ENCODE data around the gene GCSAM.
A peak's percentile ranks its signal among the peaks of the same experiment; 100 is the strongest.

GCSAM gene

DNA sequence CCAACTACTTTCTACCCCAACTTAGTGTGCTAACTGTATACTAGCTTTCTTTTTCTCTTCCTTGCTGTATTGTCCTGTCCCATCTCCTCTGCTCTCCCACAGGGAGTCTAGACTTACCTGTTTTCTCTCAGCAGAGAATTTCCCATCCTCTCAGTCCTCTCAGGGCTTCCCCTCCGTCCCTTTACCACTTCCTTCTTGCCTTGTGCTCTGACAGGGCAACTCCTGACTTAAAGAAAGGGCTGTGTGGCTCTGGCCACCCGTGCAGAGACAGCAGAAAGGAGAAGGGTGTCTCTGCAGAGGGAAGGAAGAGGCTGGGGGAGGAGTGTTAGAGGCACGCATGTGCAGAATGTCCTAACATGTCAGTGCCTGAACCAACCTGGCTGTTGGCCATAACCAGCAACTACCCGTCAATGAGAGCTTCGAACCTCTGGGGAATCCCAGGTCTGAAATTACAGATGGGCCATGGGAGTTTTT, at the start of gene GCSAM:
Gene GCSAM (minus strand): TSS at position 274 of the 474 bp plus-strand sequence. CDS start 128 bp downstream, at position 146.
- no peaks in the 10 kb centered on the region for H3K27me3 ChIP-seq (ENCODE audit: insufficient read depth, low read length)
- no peak within 1 kb of the TSS for H3K4me3 ChIP-seq (ENCODE audit: low read length)
- H3K36me3 ChIP-seq (ENCODE audit: insufficient read depth, low read length), result no peaks in the 10 kb centered on the region
- no peak within 1 kb of the TSS for H2AFZ ChIP-seq (ENCODE audit: low read depth, low read length)
- no peaks in the 10 kb centered on the region for H3K9me3 ChIP-seq (ENCODE audit: low read length)
- H3K4me1 ChIP-seq (ENCODE audit: insufficient read depth, low read length), result peaks cover 15% of the 10 kb centered on the region

GRCh38 chr3:112175646-112176045, 42.6 kb upstream of the GCSAM start:
- no peaks in the 10 kb centered on the region for H3K4me1 ChIP-seq (ENCODE audit: insufficient read depth, low read length)
- no peaks in the 10 kb centered on the region for H3K27me3 ChIP-seq (ENCODE audit: insufficient read depth, low read length)
- no peaks in the 10 kb centered on the region for H3K36me3 ChIP-seq (ENCODE audit: insufficient read depth, low read length)
- H3K9me3 ChIP-seq (ENCODE audit: low read length), result no peaks in the 10 kb centered on the region
- H3K4me3 ChIP-seq (ENCODE audit: low read length), result no peak overlapping the region
- H2AFZ ChIP-seq (ENCODE audit: low read depth, low read length), result no peak overlapping the region

GRCh38 chr3:112175037-112175436, 42.0 kb upstream of the GCSAM start:
- no peak overlapping the region for H3K4me3 ChIP-seq (ENCODE audit: low read length)
- no peaks in the 10 kb centered on the region for H3K27me3 ChIP-seq (ENCODE audit: insufficient read depth, low read length)

GRCh38 chr3:112171144-112171543, 38.1 kb upstream of the GCSAM start:
- peaks cover 7% of the 10 kb centered on the region for H3K4me1 ChIP-seq (ENCODE audit: insufficient read depth, low read length)
- H3K27me3 ChIP-seq (ENCODE audit: insufficient read depth, low read length), result no peaks in the 10 kb centered on the region
- H2AFZ ChIP-seq (ENCODE audit: low read depth, low read length), result no peak overlapping the region
- no peak overlapping the region for H3K4me3 ChIP-seq (ENCODE audit: low read length)
- no peaks in the 10 kb centered on the region for H3K9me3 ChIP-seq (ENCODE audit: low read length)
- no peaks in the 10 kb centered on the region for H3K36me3 ChIP-seq (ENCODE audit: insufficient read depth, low read length)

More at GRCh38 chr3:112175037-112175436, 42.0 kb upstream of the GCSAM start:
- H3K9me3 ChIP-seq (ENCODE audit: low read length), result no peaks in the 10 kb centered on the region
- H2AFZ ChIP-seq (ENCODE audit: low read depth, low read length), result no peak overlapping the region
- H3K4me1 ChIP-seq (ENCODE audit: insufficient read depth, low read length), result no peaks in the 10 kb centered on the region
- no peaks in the 10 kb centered on the region for H3K36me3 ChIP-seq (ENCODE audit: insufficient read depth, low read length)

DNA sequence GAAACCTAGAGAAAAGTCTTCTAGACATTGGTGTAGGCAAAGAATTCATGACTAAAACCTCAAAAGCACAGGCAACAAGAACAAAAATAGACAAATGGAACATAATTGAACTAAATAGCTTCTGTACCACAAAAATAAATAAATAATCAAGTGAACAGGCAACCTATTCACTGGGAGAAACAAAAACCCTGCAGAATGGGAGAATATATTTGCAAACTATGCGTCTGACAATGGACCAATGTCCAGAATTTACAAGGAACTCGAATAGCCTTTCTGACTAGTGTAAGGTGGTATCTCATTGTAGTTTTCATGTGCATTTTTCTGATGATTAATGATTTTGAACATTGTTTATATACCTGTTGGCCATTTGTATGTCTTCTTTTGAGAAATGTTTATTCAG, 37.0 kb upstream of the GCSAM start:
- Histone ChIP-seq H3K9me3 (ENCODE audit: low read length) (no peaks in the 10 kb centered on the region), H3K36me3 (ENCODE audit: insufficient read depth, low read length) (no peaks in the 10 kb centered on the region), H3K27me3 (ENCODE audit: insufficient read depth, low read length) (no peaks in the 10 kb centered on the region), H3K4me3 (ENCODE audit: low read length) (no peak overlapping the region), H2AFZ (ENCODE audit: low read depth, low read length) (no peak overlapping the region), H3K4me1 (ENCODE audit: insufficient read depth, low read length) (peaks cover 7% of the 10 kb centered on the region)

DNA sequence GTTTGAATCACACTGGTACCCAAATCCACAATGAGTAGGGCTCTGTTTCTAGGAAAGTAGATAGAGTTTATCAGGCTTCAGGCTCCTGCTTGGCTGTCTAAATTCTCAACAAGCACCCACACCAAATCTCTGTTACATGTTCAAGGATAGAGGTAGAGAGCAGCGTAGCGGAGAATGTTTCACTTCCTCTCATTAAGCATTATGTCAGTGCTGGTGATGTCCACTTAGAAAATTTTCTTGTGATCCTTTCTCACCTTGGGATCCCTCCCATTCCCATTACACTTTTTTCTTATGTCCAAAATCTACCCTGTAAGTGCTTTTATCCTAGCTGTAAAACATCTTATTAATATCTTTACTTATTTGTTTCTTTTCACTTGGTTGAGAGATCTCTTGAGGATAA, 34.7 kb upstream of the GCSAM start:
- H3K27me3 ChIP-seq (ENCODE audit: insufficient read depth, low read length), result no peaks in the 10 kb centered on the region
- H3K36me3 ChIP-seq (ENCODE audit: insufficient read depth, low read length), result no peaks in the 10 kb centered on the region
- peaks cover 7% of the 10 kb centered on the region for H3K4me1 ChIP-seq (ENCODE audit: insufficient read depth, low read length)
- H3K4me3 ChIP-seq (ENCODE audit: low read length), result no peak overlapping the region
- no peaks in the 10 kb centered on the region for H3K9me3 ChIP-seq (ENCODE audit: low read length)
- no peak overlapping the region for H2AFZ ChIP-seq (ENCODE audit: low read depth, low read length)

DNA sequence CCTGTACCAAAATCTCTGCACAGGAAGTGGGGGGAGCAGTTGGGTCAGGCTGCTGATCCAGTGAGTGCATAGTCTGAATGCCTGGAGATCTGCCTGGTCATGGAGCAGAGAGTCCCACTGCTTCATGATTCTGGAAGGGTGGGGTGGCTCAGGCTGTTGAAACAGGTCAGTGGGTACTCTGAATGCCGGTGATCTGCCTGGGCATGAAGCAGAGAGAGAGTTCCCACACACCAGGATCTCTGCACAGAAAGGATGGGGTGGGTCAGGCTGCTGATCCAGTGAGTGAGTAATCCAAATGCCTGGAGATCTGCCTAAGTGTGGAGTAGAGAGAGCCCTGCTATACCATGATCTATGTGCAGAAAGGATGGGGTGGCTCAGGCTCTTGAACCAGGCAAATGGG, 16.1 kb upstream of the GCSAM start:
- no peak overlapping the region for H3K4me3 ChIP-seq (ENCODE audit: low read length)
- H3K4me1 ChIP-seq (ENCODE audit: insufficient read depth, low read length), result no peaks in the 10 kb centered on the region
- H3K27me3 ChIP-seq (ENCODE audit: insufficient read depth, low read length), result no peaks in the 10 kb centered on the region
- H2AFZ ChIP-seq (ENCODE audit: low read depth, low read length), result no peak overlapping the region
- no peaks in the 10 kb centered on the region for H3K36me3 ChIP-seq (ENCODE audit: insufficient read depth, low read length)
- peaks cover 2% of the 10 kb centered on the region for H3K9me3 ChIP-seq (ENCODE audit: low read length)

DNA sequence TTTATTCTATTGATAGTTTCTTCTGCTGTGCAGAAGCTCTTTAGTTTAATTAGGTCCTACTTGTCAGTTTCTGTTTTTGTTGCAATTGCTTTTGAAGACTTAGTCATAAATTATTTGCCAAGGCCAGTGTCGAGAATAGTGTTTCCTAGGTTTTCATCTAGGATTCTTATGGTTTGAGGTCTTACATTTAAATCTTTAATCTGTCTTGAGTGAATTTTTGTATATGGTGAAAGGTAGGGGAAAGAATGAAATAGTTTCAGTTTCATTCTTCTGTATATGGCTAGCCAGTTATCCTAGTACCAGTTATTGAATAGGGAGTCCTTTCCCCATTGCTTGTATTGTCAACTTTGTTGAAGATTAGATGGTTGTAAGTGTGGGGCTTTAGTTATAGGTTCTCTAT, 10.6 kb upstream of the GCSAM start:
- H3K27me3 ChIP-seq (ENCODE audit: insufficient read depth, low read length), result no peaks in the 10 kb centered on the region
- H2AFZ ChIP-seq (ENCODE audit: low read depth, low read length), result no peak overlapping the region
- no peaks in the 10 kb centered on the region for H3K9me3 ChIP-seq (ENCODE audit: low read length)
- H3K4me1 ChIP-seq (ENCODE audit: insufficient read depth, low read length), result peaks cover 3% of the 10 kb centered on the region
- no peak overlapping the region for H3K4me3 ChIP-seq (ENCODE audit: low read length)
- H3K36me3 ChIP-seq (ENCODE audit: insufficient read depth, low read length), result no peaks in the 10 kb centered on the region

DNA sequence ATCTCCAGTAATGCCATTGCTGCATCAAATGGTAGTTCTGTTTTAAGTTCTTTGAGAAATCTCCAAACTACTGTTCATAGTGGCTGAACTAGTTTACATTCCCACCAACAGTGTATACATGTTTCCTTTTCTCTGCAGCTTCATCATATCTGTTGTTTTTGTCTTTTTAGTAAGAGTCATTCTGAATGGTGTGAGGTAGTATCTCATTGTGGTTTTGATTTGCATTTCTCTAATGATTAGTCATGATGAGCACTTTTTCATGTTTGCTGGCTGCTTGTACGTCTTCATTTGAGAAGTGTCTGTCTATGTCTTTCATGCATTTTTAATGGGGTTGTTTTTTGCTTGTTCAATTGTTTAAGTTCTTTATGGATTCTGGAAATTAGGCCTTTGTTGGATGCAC, 10.2 kb upstream of the GCSAM start:
- no peaks in the 10 kb centered on the region for H3K36me3 ChIP-seq (ENCODE audit: insufficient read depth, low read length)
- no peak overlapping the region for H3K4me3 ChIP-seq (ENCODE audit: low read length)
- H3K4me1 ChIP-seq (ENCODE audit: insufficient read depth, low read length), result peaks cover 3% of the 10 kb centered on the region
- H2AFZ ChIP-seq (ENCODE audit: low read depth, low read length), result no peak overlapping the region
- no peaks in the 10 kb centered on the region for H3K27me3 ChIP-seq (ENCODE audit: insufficient read depth, low read length)
- H3K9me3 ChIP-seq (ENCODE audit: low read length), result no peaks in the 10 kb centered on the region

DNA sequence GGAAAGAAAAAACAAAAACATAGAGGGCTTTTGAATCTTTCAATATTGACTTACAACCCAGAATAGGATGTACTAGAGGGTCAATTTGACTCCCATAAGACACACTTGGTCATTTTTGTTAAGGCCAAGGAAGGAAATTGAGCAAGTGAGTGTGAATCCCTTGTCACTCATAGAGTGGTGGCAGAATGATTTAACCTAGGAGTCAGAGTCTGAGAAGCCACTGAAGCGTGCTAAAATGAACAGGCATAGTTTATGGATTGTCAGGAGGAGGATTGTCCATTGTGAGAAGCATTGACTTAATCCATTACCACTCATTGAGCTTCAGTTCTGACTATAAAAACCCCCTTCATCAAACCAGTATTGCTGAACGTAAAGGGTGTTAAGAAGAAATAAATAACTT, 8.2 kb upstream of the GCSAM start:
- Histone ChIP-seq H3K36me3 (ENCODE audit: insufficient read depth, low read length) (no peaks in the 10 kb centered on the region), H3K4me1 (ENCODE audit: insufficient read depth, low read length) (peaks cover 8% of the 10 kb centered on the region), H3K27me3 (ENCODE audit: insufficient read depth, low read length) (no peaks in the 10 kb centered on the region), H2AFZ (ENCODE audit: low read depth, low read length) (no peak overlapping the region), H3K9me3 (ENCODE audit: low read length) (no peaks in the 10 kb centered on the region), H3K4me3 (ENCODE audit: low read length) (no peak overlapping the region)

DNA sequence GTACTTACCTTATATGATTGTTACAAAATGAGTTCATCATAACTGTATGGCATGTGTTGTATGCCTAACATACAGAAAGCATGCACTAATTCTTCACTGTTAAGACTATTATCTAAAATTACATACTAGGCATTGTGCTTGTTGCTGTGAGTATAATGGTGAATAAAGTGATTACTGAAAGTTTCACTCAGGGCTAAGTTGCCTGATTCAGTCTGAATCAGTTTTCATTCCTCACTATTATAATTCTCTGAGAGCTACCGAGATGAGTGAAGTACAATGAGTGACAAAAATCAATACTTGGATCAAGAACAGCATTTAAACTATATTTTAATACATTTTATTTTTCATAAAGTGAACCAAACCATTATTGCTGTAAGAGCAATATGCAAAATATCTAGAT, 7.5 kb upstream of the GCSAM start:
- no peaks in the 10 kb centered on the region for H3K9me3 ChIP-seq (ENCODE audit: low read length)
- H3K36me3 ChIP-seq (ENCODE audit: insufficient read depth, low read length), result no peaks in the 10 kb centered on the region
- H3K4me3 ChIP-seq (ENCODE audit: low read length), result no peak overlapping the region
- H3K27me3 ChIP-seq (ENCODE audit: insufficient read depth, low read length), result no peaks in the 10 kb centered on the region
- H2AFZ ChIP-seq (ENCODE audit: low read depth, low read length), result no peak overlapping the region
- H3K4me1 ChIP-seq (ENCODE audit: insufficient read depth, low read length), result peaks cover 8% of the 10 kb centered on the region

DNA sequence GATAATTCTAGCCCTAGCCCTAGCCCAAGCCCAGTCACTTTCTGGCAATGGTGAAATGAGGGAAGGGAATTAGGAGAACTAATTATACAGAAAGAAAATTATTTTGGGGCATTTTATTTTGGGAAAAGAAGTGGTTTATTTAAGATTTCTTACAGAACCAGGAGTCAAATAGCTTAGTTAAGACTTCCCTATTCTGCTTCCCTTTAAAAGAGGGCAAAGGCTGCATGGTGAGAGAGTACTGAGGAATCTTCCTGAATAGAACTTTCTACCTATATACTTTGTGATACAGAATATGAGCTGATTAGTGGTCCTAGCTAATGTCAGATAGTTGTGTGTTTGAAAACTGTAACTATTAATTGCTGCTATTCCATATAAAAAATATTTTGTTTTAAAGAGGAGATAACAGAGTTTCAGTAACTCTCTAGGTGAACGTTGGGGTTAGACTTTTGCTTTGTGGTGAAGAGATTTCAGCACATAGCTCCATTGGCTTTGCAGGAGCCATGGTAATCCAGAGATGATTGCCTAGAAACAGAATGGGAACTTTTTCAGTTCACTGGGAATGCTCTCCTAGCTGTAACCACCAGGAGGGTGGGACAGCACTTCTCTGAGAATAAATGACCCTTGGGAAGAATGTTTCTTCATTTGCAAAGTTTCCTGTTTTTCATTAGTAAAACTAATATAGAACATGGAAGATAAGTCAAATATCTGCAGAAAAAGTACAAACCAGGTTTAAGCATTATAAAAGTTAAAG, 5.3 kb upstream of the GCSAM start:
- no peaks in the 10 kb centered on the region for H3K36me3 ChIP-seq (ENCODE audit: insufficient read depth, low read length)
- peak overlapping the region; percentile 66 for H2AFZ ChIP-seq (ENCODE audit: low read depth, low read length)
- no peaks in the 10 kb centered on the region for H3K9me3 ChIP-seq (ENCODE audit: low read length)
- H3K4me3 ChIP-seq (ENCODE audit: low read length), result no peak overlapping the region
- H3K4me1 ChIP-seq (ENCODE audit: insufficient read depth, low read length), result peaks cover 8% of the 10 kb centered on the region
- no peaks in the 10 kb centered on the region for H3K27me3 ChIP-seq (ENCODE audit: insufficient read depth, low read length)

DNA sequence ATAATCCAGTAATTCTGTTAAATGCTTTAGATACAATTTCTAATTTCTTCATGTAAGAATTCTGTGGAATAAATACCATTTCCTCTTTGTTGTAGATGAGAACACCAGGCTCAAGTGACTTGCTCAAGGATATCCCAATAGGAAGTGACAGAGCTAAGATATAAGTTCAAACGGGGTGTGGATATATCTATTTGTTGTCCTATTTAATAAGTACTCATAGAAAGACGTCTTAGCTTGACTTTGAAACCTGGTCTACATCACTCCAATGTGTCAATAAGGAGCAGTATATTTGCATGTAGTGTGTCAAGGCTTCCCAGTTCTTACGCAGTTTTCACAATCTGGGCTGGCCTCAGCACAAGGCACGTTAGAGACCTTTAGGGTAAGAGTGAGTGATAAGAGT, 4.7 kb upstream of the GCSAM start:
- H3K4me3 ChIP-seq (ENCODE audit: low read length), result no peak overlapping the region
- no peaks in the 10 kb centered on the region for H3K27me3 ChIP-seq (ENCODE audit: insufficient read depth, low read length)
- H3K36me3 ChIP-seq (ENCODE audit: insufficient read depth, low read length), result no peaks in the 10 kb centered on the region
- no peaks in the 10 kb centered on the region for H3K9me3 ChIP-seq (ENCODE audit: low read length)
- peaks cover 8% of the 10 kb centered on the region for H3K4me1 ChIP-seq (ENCODE audit: insufficient read depth, low read length)
- peak overlapping the region; percentile 66 for H2AFZ ChIP-seq (ENCODE audit: low read depth, low read length)
